GM12878 (cell line): ENCODE measurements around the gene TRIM17. TPM values are rescaled to one million over a fixed set of nuclear protein-coding genes. Genes with fewer than 3 reads are reported as not detected.

Experiments used
- ATAC-seq: fragments of 200-7000 bp; cut with Tn5 transposase; 3 replicates; pipeline ENCODE4 v1.9.1; 2020; ENCODE audit warnings: mild to moderate bottlenecking, moderate library complexity
- BruUV-seq: library from RNA; stranded (reverse); fragments of 400-500 nt; replicated peaks from 2 replicates; lab custom pipeline; 2021; lab: Mats Ljungman, UMichigan
- CTCF ChIA-PET: fragments of 300-600 bp; sonication (Branson Sonifier 250); formaldehyde crosslinking; extraction: SDS; loops from one replicate; lab custom pipeline; 2021; ENCODE audit warnings: inconsistent platforms; lab: Yijun Ruan, JAX
- POLR2A ChIA-PET: fragments of 350-600 bp; formaldehyde crosslinking; extraction: SDS; loops from one replicate; lab custom pipeline; 2021; ENCODE audit warnings: inconsistent platforms; lab: Charles Lee
- RAD21 ChIA-PET: fragments of 300-600 bp; sonication (Branson Sonifier 250); formaldehyde crosslinking; loops from one replicate; lab custom pipeline; 2023; ENCODE audit warnings: antibody characterized with exemption; ENCODE audit not compliant: unreplicated experiment; lab: Charles Lee
- SMC1A ChIA-PET: fragments of 300-600 bp; sonication (Branson Sonifier 250); formaldehyde crosslinking; loops from one replicate; lab custom pipeline; 2023; ENCODE audit not compliant: unreplicated experiment, uncharacterized antibody; lab: Charles Lee
- DNase-seq: peaks from one replicate; pipeline ENCODE4 v3.0.0-alpha.2; 2011; ENCODE audit warnings: low read depth, low spot score
- FAIRE-seq: peaks from 3 replicates; lab custom pipeline; 2011; peaks lifted over from hg19 to GRCh38; lab: Jason Lieb, UNC
- H2AFZ ChIP-seq: 2 replicates; pipeline ENCODE4 v1.6.0; 2011; ENCODE audit warnings: low read depth, low read length, control low read depth; ENCODE audit not compliant: control insufficient read depth
- H3K27ac ChIP-seq: 2 replicates; pipeline ENCODE4 v1.5.1; 2011; ENCODE audit warnings: control low read depth; ENCODE audit not compliant: control insufficient read depth, insufficient read depth
- H3K27me3 ChIP-seq, 2 experiments: replicated peaks in 1 of 2; 2 replicates each; pipeline versions ENCODE4 v1.6.0 to v1.6.1; 2011; ENCODE audit warnings: low read length in 1 of 2; ENCODE audit not compliant: control insufficient read depth in 2 of 2, insufficient read depth in 2 of 2
- H3K36me3 ChIP-seq, 2 experiments: 2 replicates each; pipeline ENCODE4 v1.5.1; 2011; ENCODE audit warnings: low read length in 1 of 2; ENCODE audit not compliant: control insufficient read depth in 2 of 2, insufficient read depth in 2 of 2
- H3K4me1 ChIP-seq: 2 replicates; pipeline ENCODE4 v1.6.1; 2011; ENCODE audit warnings: mild to moderate bottlenecking, low read length, moderate library complexity, mixed read lengths; ENCODE audit not compliant: control insufficient read depth, insufficient read depth
- H3K4me2 ChIP-seq: 2 replicates; pipeline ENCODE4 v1.6.0; 2011; ENCODE audit warnings: control low read depth; ENCODE audit not compliant: control insufficient read depth, insufficient read depth
- H3K4me3 ChIP-seq: fragments of 200-600 bp; sonication (generic); 2 replicates; pipeline ENCODE4 v1.5.1; 2016
- H3K79me2 ChIP-seq: 2 replicates; pipeline ENCODE4 v1.6.0; 2011; ENCODE audit warnings: low read length; ENCODE audit not compliant: control insufficient read depth, insufficient read depth
- H3K9ac ChIP-seq: 2 replicates; pipeline ENCODE4 v1.8.0; 2011; ENCODE audit warnings: low read length, control low read depth, mixed read lengths; ENCODE audit not compliant: control insufficient read depth, insufficient read depth
- H3K9me3 ChIP-seq: replicated peaks from 3 replicates; pipeline ENCODE4 v1.5.1; 2011; ENCODE audit warnings: mild to moderate bottlenecking, low read length; ENCODE audit not compliant: control insufficient read depth, insufficient read depth
- H4K20me1 ChIP-seq: 2 replicates; pipeline ENCODE4 v1.6.0; 2011; ENCODE audit not compliant: control insufficient read depth, insufficient read depth
- CREB1 ChIP-seq: IDR thresholded peaks from 2 replicates; pipeline ENCODE4 v1.6.1; 2012; ENCODE audit warnings: low read depth, mild to moderate bottlenecking, inconsistent platforms
- FOXK2 ChIP-seq: fragments of 450-650 bp; IDR thresholded peaks from 2 replicates; pipeline ENCODE4 v1.6.1; 2017; ENCODE audit warnings: mild to moderate bottlenecking, moderate library complexity
- GABPA ChIP-seq: IDR thresholded peaks from 2 replicates; pipeline ENCODE4 v1.6.1; 2014; ENCODE audit warnings: antibody characterized with exemption, low read depth, mild to moderate bottlenecking, inconsistent platforms
- HDGF ChIP-seq: fragments of 450-650 bp; IDR thresholded peaks from 2 replicates; pipeline ENCODE4 v1.6.1; 2016; ENCODE audit warnings: antibody characterized with exemption
- IRF4 ChIP-seq: IDR thresholded peaks from 2 replicates; pipeline ENCODE4 v1.6.1; 2011; ENCODE audit warnings: low read depth, low read length
- JUNB ChIP-seq: IDR thresholded peaks from 2 replicates; pipeline ENCODE4 v1.6.1; 2016; ENCODE audit warnings: antibody characterized with exemption, mild to moderate bottlenecking
- NFXL1 ChIP-seq: fragments of 450-650 bp; IDR thresholded peaks from 2 replicates; pipeline ENCODE4 v1.6.1; 2017; ENCODE audit warnings: antibody characterized with exemption, mild to moderate bottlenecking, borderline replicate concordance
- PML ChIP-seq: IDR thresholded peaks from 2 replicates; pipeline ENCODE4 v1.6.1; 2012; ENCODE audit warnings: low read length, inconsistent platforms
- RAD51 ChIP-seq: fragments of 450-650 bp; IDR thresholded peaks from 2 replicates; pipeline ENCODE4 v1.6.1; 2016; ENCODE audit warnings: moderate library complexity, mild to moderate bottlenecking, inconsistent platforms
- RBBP5 ChIP-seq: fragments of 200-600 bp; sonication (generic); conservative IDR thresholded peaks from 2 replicates; pipeline ENCODE4 v1.6.1; 2016
- STAT3 ChIP-seq: IDR thresholded peaks from 2 replicates; pipeline ENCODE4 v1.6.1; 2011; ENCODE audit warnings: low read depth, low read length, improper control_type of control experiment
- TCF12 ChIP-seq: IDR thresholded peaks from 2 replicates; pipeline ENCODE4 v1.6.1; 2011; ENCODE audit warnings: low read depth, mild to moderate bottlenecking, low read length
- WRNIP1 ChIP-seq: IDR thresholded peaks from 2 replicates; pipeline ENCODE4 v1.6.1; 2011; ENCODE audit warnings: low read depth, low read length, improper control_type of control experiment, borderline replicate concordance
- ZNF217 ChIP-seq: fragments of 450-650 bp; IDR thresholded peaks from 2 replicates; pipeline ENCODE4 v1.6.1; 2017; ENCODE audit warnings: antibody characterized with exemption, mild to moderate bottlenecking
- WGBS: methylation state at CpG from one replicate; pipeline ENCODE4 v1.1.6; 2016; ENCODE audit warnings: low lambda C conversion rate; ENCODE audit not compliant: insufficient replicate concordance, insufficient coverage; ENCODE audit errors: missing lambda C conversion rate; 5-methylcytosine and 5-hydroxymethylcytosine counted together
- in situ Hi-C: fragments of 300-500 bp; cut with MboI; formaldehyde crosslinking; loops from 9 replicates; pipeline ENCODE4 v1.14.3; 2018; ENCODE audit warnings: mixed read lengths
- intact Hi-C: fragments of 100-400 bp; cut with micrococcal nuclease; formaldehyde crosslinking; loops from one replicate; pipeline ENCODE4 v1.14.2; 2022; ENCODE audit not compliant: unreplicated experiment
- polyA plus RNA-seq, 11 experiments: library from polyadenylated mRNA; depleted of rRNA in 4 of 11; unstranded in 6 of 11; stranded (reverse) in 5 of 11; fragments of >200 nt; fragmentation: Nextera tagmentation in 4 of 11; fragmentation: Illumina TruSeq in 1 of 11; extraction: Ambion mirVana in 4 of 11; extraction: Trizol in 1 of 11; gene quantifications; 1 replicate in 1 of 11; 2 replicates in 10 of 11; pipeline versions ENCODE4 v1.2.1 to v1.2.3, GENCODE V29; 2011 to 2016; ENCODE audit warnings: inconsistent platforms in 2 of 11, missing spikeins in 2 of 11, low read depth in 1 of 11
- total RNA-seq, 4 experiments: library from RNA; depleted of rRNA in 3 of 4; stranded (reverse); fragments of >200 nt in 3 of 4; fragmentation: Illumina TruSeq in 1 of 4; extraction: Trizol in 1 of 4; gene quantifications; 2 replicates each; pipeline versions ENCODE4 v1.2.1 to v1.2.3, GENCODE V29; 2013 to 2021
- TF ChIP-seq, protein P1 (sequence below): IDR thresholded peaks from 2 replicates; pipeline ENCODE4 v1.6.1; 2012; ENCODE audit warnings: low read depth, low read length, improper control_type of control experiment
- TF ChIP-seq, protein P2 (sequence below): IDR thresholded peaks from 2 replicates; pipeline ENCODE4 v1.6.1; 2012; ENCODE audit warnings: low read length, inconsistent platforms
- TF ChIP-seq, protein P3 (sequence below): fragments of 450-650 bp; IDR thresholded peaks from 2 replicates; pipeline ENCODE4 v1.6.1; 2017; ENCODE audit warnings: mild to moderate bottlenecking, moderate library complexity
- TF ChIP-seq, protein P4 (sequence below): fragments of 450-650 bp; IDR thresholded peaks from 2 replicates; pipeline ENCODE4 v1.6.1; 2017; ENCODE audit warnings: borderline replicate concordance

TRIM17 gene
- total and polyA plus RNA-seq, 10 of the 15 experiments (the other 5 are each of a cell fraction or from before 2014, with no cell fraction given), result 0.16 to 0.32 TPM; not detected in 8

DNA sequence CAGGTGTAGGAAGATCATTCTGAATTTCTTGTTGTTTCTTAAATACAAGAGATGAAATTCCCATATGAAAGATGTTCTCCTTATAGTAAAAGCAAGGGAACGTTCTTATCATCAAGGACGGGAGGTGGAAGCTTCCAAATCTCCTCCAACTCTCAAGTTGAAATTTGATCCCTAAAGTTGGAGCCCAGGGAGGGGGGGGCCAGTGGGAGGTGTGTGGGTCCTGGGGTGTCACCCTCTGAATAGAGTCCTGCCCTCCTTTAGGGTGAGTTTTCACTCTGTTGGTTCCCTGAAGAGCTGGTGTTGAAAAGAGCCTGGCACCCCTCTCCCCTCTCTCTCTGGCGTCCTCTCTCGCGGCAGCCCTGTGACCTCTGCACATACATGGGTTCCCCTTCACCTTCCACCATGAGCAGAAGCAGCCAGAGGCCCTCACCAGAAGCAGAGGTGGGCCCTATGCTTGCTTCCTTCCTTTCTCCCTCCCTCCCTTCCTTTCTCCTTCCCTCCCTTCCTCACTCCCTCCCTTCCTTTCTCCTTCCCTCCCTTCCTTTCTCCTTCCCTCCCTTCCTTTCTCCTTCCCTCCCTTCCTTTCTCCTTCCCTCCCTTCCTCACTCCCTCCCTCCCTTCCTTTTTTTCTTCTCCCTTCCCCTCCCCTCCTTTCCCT is 10.0 kb upstream of the TRIM17 start:
- 79% methylated on average over 5 of the region's 5 CpGs for WGBS
- TF ChIP-seq CREB1 (no peak), TCF12 (no peak), RAD51 (no peak), FOXK2 (no peak), WRNIP1 (no peak), IRF4 (no peak), NFXL1 (no peak), STAT3 (no peak), PML (no peak), GABPA (no peak), ZNF217 (no peak), HDGF (no peak), JUNB (no peak), RBBP5 (no peak)
- TF ChIP-seq, protein P1, sequence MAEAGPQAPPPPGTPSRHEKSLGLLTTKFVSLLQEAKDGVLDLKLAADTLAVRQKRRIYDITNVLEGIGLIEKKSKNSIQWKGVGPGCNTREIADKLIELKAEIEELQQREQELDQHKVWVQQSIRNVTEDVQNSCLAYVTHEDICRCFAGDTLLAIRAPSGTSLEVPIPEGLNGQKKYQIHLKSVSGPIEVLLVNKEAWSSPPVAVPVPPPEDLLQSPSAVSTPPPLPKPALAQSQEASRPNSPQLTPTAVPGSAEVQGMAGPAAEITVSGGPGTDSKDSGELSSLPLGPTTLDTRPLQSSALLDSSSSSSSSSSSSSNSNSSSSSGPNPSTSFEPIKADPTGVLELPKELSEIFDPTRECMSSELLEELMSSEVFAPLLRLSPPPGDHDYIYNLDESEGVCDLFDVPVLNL, result no peak
- TF ChIP-seq, protein P2, sequence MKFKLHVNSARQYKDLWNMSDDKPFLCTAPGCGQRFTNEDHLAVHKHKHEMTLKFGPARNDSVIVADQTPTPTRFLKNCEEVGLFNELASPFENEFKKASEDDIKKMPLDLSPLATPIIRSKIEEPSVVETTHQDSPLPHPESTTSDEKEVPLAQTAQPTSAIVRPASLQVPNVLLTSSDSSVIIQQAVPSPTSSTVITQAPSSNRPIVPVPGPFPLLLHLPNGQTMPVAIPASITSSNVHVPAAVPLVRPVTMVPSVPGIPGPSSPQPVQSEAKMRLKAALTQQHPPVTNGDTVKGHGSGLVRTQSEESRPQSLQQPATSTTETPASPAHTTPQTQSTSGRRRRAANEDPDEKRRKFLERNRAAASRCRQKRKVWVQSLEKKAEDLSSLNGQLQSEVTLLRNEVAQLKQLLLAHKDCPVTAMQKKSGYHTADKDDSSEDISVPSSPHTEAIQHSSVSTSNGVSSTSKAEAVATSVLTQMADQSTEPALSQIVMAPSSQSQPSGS, result no peak
- TF ChIP-seq, protein P3, sequence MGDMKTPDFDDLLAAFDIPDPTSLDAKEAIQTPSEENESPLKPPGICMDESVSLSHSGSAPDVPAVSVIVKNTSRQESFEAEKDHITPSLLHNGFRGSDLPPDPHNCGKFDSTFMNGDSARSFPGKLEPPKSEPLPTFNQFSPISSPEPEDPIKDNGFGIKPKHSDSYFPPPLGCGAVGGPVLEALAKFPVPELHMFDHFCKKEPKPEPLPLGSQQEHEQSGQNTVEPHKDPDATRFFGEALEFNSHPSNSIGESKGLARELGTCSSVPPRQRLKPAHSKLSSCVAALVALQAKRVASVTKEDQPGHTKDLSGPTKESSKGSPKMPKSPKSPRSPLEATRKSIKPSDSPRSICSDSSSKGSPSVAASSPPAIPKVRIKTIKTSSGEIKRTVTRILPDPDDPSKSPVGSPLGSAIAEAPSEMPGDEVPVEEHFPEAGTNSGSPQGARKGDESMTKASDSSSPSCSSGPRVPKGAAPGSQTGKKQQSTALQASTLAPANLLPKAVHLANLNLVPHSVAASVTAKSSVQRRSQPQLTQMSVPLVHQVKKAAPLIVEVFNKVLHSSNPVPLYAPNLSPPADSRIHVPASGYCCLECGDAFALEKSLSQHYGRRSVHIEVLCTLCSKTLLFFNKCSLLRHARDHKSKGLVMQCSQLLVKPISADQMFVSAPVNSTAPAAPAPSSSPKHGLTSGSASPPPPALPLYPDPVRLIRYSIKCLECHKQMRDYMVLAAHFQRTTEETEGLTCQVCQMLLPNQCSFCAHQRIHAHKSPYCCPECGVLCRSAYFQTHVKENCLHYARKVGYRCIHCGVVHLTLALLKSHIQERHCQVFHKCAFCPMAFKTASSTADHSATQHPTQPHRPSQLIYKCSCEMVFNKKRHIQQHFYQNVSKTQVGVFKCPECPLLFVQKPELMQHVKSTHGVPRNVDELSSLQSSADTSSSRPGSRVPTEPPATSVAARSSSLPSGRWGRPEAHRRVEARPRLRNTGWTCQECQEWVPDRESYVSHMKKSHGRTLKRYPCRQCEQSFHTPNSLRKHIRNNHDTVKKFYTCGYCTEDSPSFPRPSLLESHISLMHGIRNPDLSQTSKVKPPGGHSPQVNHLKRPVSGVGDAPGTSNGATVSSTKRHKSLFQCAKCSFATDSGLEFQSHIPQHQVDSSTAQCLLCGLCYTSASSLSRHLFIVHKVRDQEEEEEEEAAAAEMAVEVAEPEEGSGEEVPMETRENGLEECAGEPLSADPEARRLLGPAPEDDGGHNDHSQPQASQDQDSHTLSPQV, result no peak
- TF ChIP-seq, protein P4, sequence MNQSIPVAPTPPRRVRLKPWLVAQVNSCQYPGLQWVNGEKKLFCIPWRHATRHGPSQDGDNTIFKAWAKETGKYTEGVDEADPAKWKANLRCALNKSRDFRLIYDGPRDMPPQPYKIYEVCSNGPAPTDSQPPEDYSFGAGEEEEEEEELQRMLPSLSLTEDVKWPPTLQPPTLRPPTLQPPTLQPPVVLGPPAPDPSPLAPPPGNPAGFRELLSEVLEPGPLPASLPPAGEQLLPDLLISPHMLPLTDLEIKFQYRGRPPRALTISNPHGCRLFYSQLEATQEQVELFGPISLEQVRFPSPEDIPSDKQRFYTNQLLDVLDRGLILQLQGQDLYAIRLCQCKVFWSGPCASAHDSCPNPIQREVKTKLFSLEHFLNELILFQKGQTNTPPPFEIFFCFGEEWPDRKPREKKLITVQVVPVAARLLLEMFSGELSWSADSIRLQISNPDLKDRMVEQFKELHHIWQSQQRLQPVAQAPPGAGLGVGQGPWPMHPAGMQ, result no peak
- TF ChIP-seq, all 136 proteins: peak for 0
- H3K27ac ChIP-seq, result no peak overlapping the region
- H2AFZ ChIP-seq, result no peak overlapping the region
- no TSS peak for BruUV-seq
- no peaks in the 10 kb centered on the region for H3K36me3 ChIP-seq
- H4K20me1 ChIP-seq, result no peaks in the 10 kb centered on the region
- H3K4me2 ChIP-seq, result no peak overlapping the region
- H3K9me3 ChIP-seq, result no peaks in the 10 kb centered on the region
- H3K27me3 ChIP-seq, result no peaks in the 10 kb centered on the region; a peak in 1 of 4 replicates
- POLR2A ChIA-PET, result no interaction called here
- no peak for ATAC-seq
- in situ Hi-C loops, result no loop called here
- RAD21 ChIA-PET, result interaction anchor here (0.6 kb wide), 1 partner anchor 15 kb away, joined by 3 read pairs; no protein-coding TSS in a partner anchor
- DNase-seq, result no peak
- no peak overlapping the region for H3K4me3 ChIP-seq
- intact Hi-C loops, result no loop called here
- H3K9ac ChIP-seq, result no peak overlapping the region
- no peaks in the 10 kb centered on the region for H3K79me2 ChIP-seq
- SMC1A ChIA-PET, result no interaction called here
- FAIRE-seq, result no peak
- CTCF ChIA-PET, result no interaction called here
- no peaks in the 10 kb centered on the region for H3K4me1 ChIP-seq
